Caco-2 (cell line): ENCODE data around the gene PTX3. TPM values are rescaled to one million over a fixed set of nuclear protein-coding genes. Genes with fewer than 3 reads are reported as not detected.

Experiments
- BruUV-seq: library from RNA; stranded (reverse); fragments of 400-500 nt; replicated peaks from 2 replicates; lab custom pipeline; 2021; lab: Mats Ljungman, UMichigan
- CTCF ChIA-PET: fragments of 300-600 bp; sonication (Branson Sonifier 250); formaldehyde crosslinking; loops from one replicate; lab custom pipeline; 2022; ENCODE audit warnings: antibody characterized with exemption; lab: Charles Lee
- POLR2A ChIA-PET: fragments of 300-600 bp; sonication (Branson Sonifier 250); formaldehyde crosslinking; loops from one replicate; lab custom pipeline; 2022; ENCODE audit warnings: antibody characterized with exemption; lab: Charles Lee
- DNase-seq, 2 experiments: peaks; one replicate each; pipeline versions ENCODE4 v3.0.0 to v3.0.0-alpha.2; 2020 to 2022
- H3K27me3 ChIP-seq: replicated peaks from 2 replicates; pipeline ENCODE4 v1.6.0; 2011; ENCODE audit warnings: low read length; ENCODE audit not compliant: control insufficient read depth, insufficient read depth
- H3K36me3 ChIP-seq: 2 replicates; pipeline ENCODE4 v1.5.1; 2011; ENCODE audit warnings: low read length; ENCODE audit not compliant: control insufficient read depth, insufficient read depth
- H3K4me1 ChIP-seq: fragments of 250-450 bp; sonication (Bioruptor Pico); 2 replicates; pipeline ENCODE4 v1.5.1; 2020; ENCODE audit warnings: mild to moderate bottlenecking
- H3K4me3 ChIP-seq: 2 replicates; pipeline ENCODE4 v1.5.1; 2011; ENCODE audit warnings: low read depth, mild to moderate bottlenecking, control low read depth, low read length
- H3K9me3 ChIP-seq: fragments of 250-450 bp; sonication (Bioruptor Pico); 2 replicates; pipeline ENCODE4 v1.5.1; 2020; ENCODE audit warnings: mild to moderate bottlenecking, moderate library complexity
- H3K27ac Mint-ChIP-seq: one replicate; pipeline ENCODE4 v1.8.0; 2022; ENCODE audit warnings: mixed read lengths; ENCODE audit not compliant: unreplicated experiment
- H3K27me3 Mint-ChIP-seq: one replicate; pipeline ENCODE4 v1.8.0; 2022; ENCODE audit warnings: mixed read lengths; ENCODE audit not compliant: insufficient read depth, unreplicated experiment
- H3K36me3 Mint-ChIP-seq: one replicate; pipeline ENCODE4 v1.8.0; 2022; ENCODE audit warnings: mild to moderate bottlenecking, mixed read lengths; ENCODE audit not compliant: insufficient read depth, unreplicated experiment
- H3K4me1 Mint-ChIP-seq: one replicate; pipeline ENCODE4 v1.8.0; 2022; ENCODE audit warnings: low read depth, mixed read lengths; ENCODE audit not compliant: unreplicated experiment
- H3K4me3 Mint-ChIP-seq: one replicate; pipeline ENCODE4 v1.8.0; 2022; ENCODE audit warnings: mild to moderate bottlenecking, moderate library complexity, mixed read lengths; ENCODE audit not compliant: unreplicated experiment
- H3K9me3 Mint-ChIP-seq: one replicate; pipeline ENCODE4 v1.8.0; 2022; ENCODE audit warnings: mixed read lengths; ENCODE audit not compliant: unreplicated experiment
- intact Hi-C: fragments of 100-400 bp; cut with micrococcal nuclease; formaldehyde crosslinking; loops from one replicate; pipeline ENCODE4 v1.10.0; 2022; ENCODE audit not compliant: unreplicated experiment
- total RNA-seq: library from RNA; stranded (reverse); gene quantifications from 2 replicates; pipeline ENCODE4 v1.2.3, GENCODE V29; 2022
- TF ChIP-seq, protein P1 (sequence below), 2 experiments: fragments of 200-600 bp in 1 of 2; IDR thresholded peaks; 1 replicate in 1 of 2; 2 replicates in 1 of 2; pipeline versions ENCODE4 v1.5.1 to v1.8.0; 2011 to 2022; ENCODE audit warnings: antibody characterized with exemption in 1 of 2, control low read depth in 1 of 2, inconsistent platforms in 1 of 2, low read depth in 1 of 2, low read length in 1 of 2, mild to moderate bottlenecking in 1 of 2, moderate library complexity in 1 of 2; ENCODE audit not compliant: insufficient read depth in 1 of 2, severe bottlenecking in 1 of 2, unreplicated experiment in 1 of 2

Gene PTX3
- total RNA-seq, 1 experiment from 2014 or later: not detected

DNA sequence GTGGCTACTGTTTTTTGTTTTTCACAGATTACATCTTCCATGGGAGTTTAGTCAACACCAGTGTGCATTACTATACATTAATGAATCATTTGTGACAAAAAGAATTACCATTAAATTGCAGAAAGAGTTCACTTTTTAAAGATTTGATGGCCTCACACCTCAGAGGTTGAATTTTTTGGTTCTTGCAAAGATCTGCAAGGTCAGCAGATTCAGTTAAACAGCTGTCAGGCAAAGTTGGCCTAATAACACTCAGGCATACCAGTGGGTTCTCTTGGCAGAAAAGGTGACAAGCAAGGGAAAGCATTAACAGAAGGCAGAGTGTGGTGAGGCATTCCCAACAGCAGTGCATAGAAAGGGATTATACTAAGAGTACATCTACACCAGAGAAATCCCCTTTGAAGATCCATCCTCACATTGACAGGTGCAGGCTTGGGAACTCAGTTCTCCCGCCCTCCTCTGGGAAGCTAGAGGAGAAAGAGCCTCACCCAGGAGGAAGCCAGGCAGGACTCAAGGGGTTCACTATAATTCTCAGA, 24.3 kb upstream of the PTX3 start:
- H3K27me3 Mint-ChIP-seq: peaks cover 13% of the 10 kb centered on the region
- Histone ChIP-seq H3K4me3 (no peak overlapping the region), H3K4me1 (no peaks in the 10 kb centered on the region), H3K36me3 (no peaks in the 10 kb centered on the region), H3K27me3 (no peaks in the 10 kb centered on the region), H3K9me3 (no peaks in the 10 kb centered on the region)
- TF ChIP-seq, protein P1, sequence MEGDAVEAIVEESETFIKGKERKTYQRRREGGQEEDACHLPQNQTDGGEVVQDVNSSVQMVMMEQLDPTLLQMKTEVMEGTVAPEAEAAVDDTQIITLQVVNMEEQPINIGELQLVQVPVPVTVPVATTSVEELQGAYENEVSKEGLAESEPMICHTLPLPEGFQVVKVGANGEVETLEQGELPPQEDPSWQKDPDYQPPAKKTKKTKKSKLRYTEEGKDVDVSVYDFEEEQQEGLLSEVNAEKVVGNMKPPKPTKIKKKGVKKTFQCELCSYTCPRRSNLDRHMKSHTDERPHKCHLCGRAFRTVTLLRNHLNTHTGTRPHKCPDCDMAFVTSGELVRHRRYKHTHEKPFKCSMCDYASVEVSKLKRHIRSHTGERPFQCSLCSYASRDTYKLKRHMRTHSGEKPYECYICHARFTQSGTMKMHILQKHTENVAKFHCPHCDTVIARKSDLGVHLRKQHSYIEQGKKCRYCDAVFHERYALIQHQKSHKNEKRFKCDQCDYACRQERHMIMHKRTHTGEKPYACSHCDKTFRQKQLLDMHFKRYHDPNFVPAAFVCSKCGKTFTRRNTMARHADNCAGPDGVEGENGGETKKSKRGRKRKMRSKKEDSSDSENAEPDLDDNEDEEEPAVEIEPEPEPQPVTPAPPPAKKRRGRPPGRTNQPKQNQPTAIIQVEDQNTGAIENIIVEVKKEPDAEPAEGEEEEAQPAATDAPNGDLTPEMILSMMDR (IDR thresholded peaks at IDR 0.05; ENCODE audit: insufficient read depth in 1 of 2, low read depth in 1 of 2, low read length in 1 of 2, severe bottlenecking in 1 of 2, unreplicated experiment in 1 of 2): no peak
- H3K27ac Mint-ChIP-seq: no peak overlapping the region
- intact Hi-C loops: no loop called here
- BruUV-seq: no TSS peak
- H3K4me1 Mint-ChIP-seq: peaks cover 7% of the 10 kb centered on the region
- POLR2A ChIA-PET: no interaction called here
- no peaks in the 10 kb centered on the region for H3K36me3 Mint-ChIP-seq
- CTCF ChIA-PET: no interaction called here
- no peak for DNase-seq
- no peak overlapping the region for H3K4me3 Mint-ChIP-seq
- H3K9me3 Mint-ChIP-seq: no peaks in the 10 kb centered on the region

DNA sequence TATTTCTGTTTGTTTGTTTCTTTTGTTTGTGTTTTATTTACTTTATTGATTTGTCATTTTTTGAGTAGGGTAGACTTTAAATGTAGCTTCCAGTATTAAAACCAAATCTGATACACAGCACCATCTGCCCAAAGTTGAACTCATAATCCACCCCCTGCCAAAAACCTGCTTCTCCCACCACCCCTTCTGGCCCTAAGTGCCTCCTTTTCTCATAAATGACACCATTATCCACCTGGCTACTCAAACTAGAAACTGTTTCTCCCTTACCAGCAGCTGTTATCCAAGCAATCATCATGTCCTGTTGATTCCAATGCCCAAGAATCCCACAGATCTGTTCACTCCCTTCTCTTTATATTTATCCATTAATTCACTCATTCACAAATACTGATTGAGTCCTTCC, 21.8 kb upstream of the PTX3 start:
- ChIA-PET CTCF (no interaction called here), POLR2A (no interaction called here)

DNA sequence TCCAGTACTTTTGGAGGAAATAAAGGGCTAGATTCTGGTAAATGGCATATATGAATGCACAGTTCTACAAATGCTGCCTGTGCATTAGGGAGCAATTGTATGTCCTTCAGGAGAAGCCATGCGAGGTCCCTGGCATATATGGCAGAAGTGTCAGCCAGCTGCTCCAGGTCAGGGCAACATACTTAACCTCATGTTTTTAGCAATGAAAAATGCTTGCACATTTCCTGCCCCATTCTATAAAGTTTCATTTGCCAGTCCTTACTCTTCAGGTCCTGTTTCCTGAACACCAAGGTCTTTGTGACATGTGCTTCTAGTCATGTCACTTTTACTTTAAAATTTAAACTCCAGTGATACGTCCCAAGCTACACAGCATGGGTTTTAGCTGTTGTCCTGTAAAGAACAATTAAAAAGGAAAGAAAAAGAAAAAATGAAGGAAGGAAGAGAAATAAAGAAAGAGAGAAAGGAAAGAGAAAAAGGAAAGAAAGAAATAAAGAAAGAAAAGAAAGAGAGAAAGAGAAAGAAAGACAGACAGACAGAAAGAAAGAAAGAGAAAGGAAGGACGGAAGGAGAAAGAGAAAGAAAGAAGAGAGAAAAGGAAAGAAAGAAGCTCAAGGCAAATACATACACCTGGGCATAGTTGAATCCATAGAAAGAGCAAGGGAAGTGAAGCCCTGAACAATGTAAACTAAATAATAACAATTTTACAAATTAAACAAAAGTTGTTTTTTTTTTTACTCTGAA, 20.1 kb upstream of the PTX3 start:
- Histone ChIP-seq H3K4me3 (no peak overlapping the region), H3K27me3 (no peaks in the 10 kb centered on the region), H3K36me3 (no peaks in the 10 kb centered on the region), H3K4me1 (no peaks in the 10 kb centered on the region), H3K9me3 (no peaks in the 10 kb centered on the region)
- Mint-ChIP-seq H3K4me3 (no peak overlapping the region), H3K27ac (no peak overlapping the region), H3K27me3 (peaks cover 13% of the 10 kb centered on the region), H3K4me1 (peaks cover 7% of the 10 kb centered on the region), H3K36me3 (no peaks in the 10 kb centered on the region), H3K9me3 (no peaks in the 10 kb centered on the region)
- no peak for DNase-seq
- ChIA-PET CTCF (no interaction called here), POLR2A (no interaction called here)
- intact Hi-C loops: no loop called here
- no TSS peak for BruUV-seq
- TF ChIP-seq, protein P1 (IDR thresholded peaks at IDR 0.05; ENCODE audit: insufficient read depth in 1 of 2, low read depth in 1 of 2, low read length in 1 of 2, severe bottlenecking in 1 of 2, unreplicated experiment in 1 of 2): no peak

More for the DNA sequence above, 21.8 kb upstream of the PTX3 start:
- intact Hi-C loops: no loop called here
- H3K27me3 Mint-ChIP-seq: peaks cover 13% of the 10 kb centered on the region
- Histone ChIP-seq H3K4me1 (no peaks in the 10 kb centered on the region), H3K27me3 (no peaks in the 10 kb centered on the region), H3K9me3 (no peaks in the 10 kb centered on the region), H3K36me3 (no peaks in the 10 kb centered on the region), H3K4me3 (no peak overlapping the region)
- TF ChIP-seq, protein P1 (IDR thresholded peaks at IDR 0.05; ENCODE audit: insufficient read depth in 1 of 2, low read depth in 1 of 2, low read length in 1 of 2, severe bottlenecking in 1 of 2, unreplicated experiment in 1 of 2): no peak
- DNase-seq: no peak
- no TSS peak for BruUV-seq
- H3K4me1 Mint-ChIP-seq: peaks cover 7% of the 10 kb centered on the region
- H3K27ac Mint-ChIP-seq: no peak overlapping the region
- no peaks in the 10 kb centered on the region for H3K36me3 Mint-ChIP-seq
- no peak overlapping the region for H3K4me3 Mint-ChIP-seq
- H3K9me3 Mint-ChIP-seq: no peaks in the 10 kb centered on the region
